Keratinocyte (primary cell): Measurements from ENCODE around the gene SUSD4. TPM values are rescaled to one million over a fixed set of nuclear protein-coding genes. Genes with fewer than 3 reads are reported as not detected.
A peak's percentile ranks its signal among the peaks of the same experiment; 100 is the strongest.

Experiments
- DNase-seq: peaks from one replicate; pipeline ENCODE4 v3.0.0-alpha.2; 2011; ENCODE audit warnings: low read depth, missing footprints, low spot score
- FAIRE-seq: peaks from 2 replicates; lab custom pipeline; 2011; peaks lifted over from hg19 to GRCh38; lab: Jason Lieb, UNC
- H2AFZ ChIP-seq: 2 replicates; pipeline ENCODE4 v1.6.0; 2012; ENCODE audit warnings: low read length, control low read depth, inconsistent platforms; ENCODE audit not compliant: control insufficient read depth
- H3K27ac ChIP-seq: 2 replicates; pipeline ENCODE4 v1.5.1; 2011; ENCODE audit warnings: low read length; ENCODE audit not compliant: control insufficient read depth, insufficient read depth
- H3K27me3 ChIP-seq: 3 replicates; pipeline ENCODE4 v1.6.0; 2011; ENCODE audit warnings: low read length; ENCODE audit not compliant: control insufficient read depth, insufficient read depth; ENCODE audit errors: extremely low read depth
- H3K36me3 ChIP-seq, 2 experiments: 2 replicates in 1 of 2; 3 replicates in 1 of 2; pipeline ENCODE4 v1.5.1; 2011; ENCODE audit warnings: low read length in 2 of 2, mild to moderate bottlenecking in 1 of 2; ENCODE audit not compliant: control insufficient read depth in 2 of 2, insufficient read depth in 2 of 2; ENCODE audit errors: extremely low read depth in 1 of 2
- H3K4me1 ChIP-seq: 3 replicates; pipeline ENCODE4 v1.5.1; 2011; ENCODE audit warnings: low read length; ENCODE audit not compliant: control insufficient read depth, insufficient read depth; ENCODE audit errors: extremely low read depth
- H3K4me2 ChIP-seq: 3 replicates; pipeline ENCODE4 v1.6.0; 2011; ENCODE audit warnings: low read depth, low read length; ENCODE audit not compliant: control insufficient read depth, insufficient read depth; ENCODE audit errors: extremely low read depth
- H3K4me3 ChIP-seq, 3 experiments: fragments of 200-600 bp in 1 of 3; sonication (generic) in 1 of 3; 2 replicates in 2 of 3; 3 replicates in 1 of 3; pipeline ENCODE4 v1.5.1; 2011 to 2016; ENCODE audit warnings: low read length in 3 of 3, mild to moderate bottlenecking in 3 of 3, control low read depth in 2 of 3, inconsistent platforms in 1 of 3, low read depth in 1 of 3, mixed read lengths in 1 of 3, mixed run types in 1 of 3, moderate library complexity in 1 of 3; ENCODE audit not compliant: control insufficient read depth in 2 of 3, insufficient read depth in 2 of 3; ENCODE audit errors: extremely low read depth in 1 of 3
- H3K79me2 ChIP-seq: 2 replicates; pipeline ENCODE4 v1.6.0; 2012; ENCODE audit warnings: low read length; ENCODE audit not compliant: control insufficient read depth, insufficient read depth
- H3K9ac ChIP-seq: 3 replicates; pipeline ENCODE4 v1.6.0; 2011; ENCODE audit warnings: low read length; ENCODE audit not compliant: control insufficient read depth, insufficient read depth; ENCODE audit errors: extremely low read depth
- H3K9me1 ChIP-seq: 3 replicates; pipeline ENCODE4 v1.6.0; 2011; ENCODE audit warnings: low read length; ENCODE audit not compliant: control insufficient read depth, insufficient read depth; ENCODE audit errors: extremely low read depth
- H3K9me3 ChIP-seq: 2 replicates; pipeline ENCODE4 v1.5.1; 2012; ENCODE audit warnings: low read depth, low read length; ENCODE audit not compliant: control insufficient read depth
- H4K20me1 ChIP-seq: 3 replicates; pipeline ENCODE4 v1.6.0; 2011; ENCODE audit warnings: low read length; ENCODE audit not compliant: control insufficient read depth, insufficient read depth; ENCODE audit errors: extremely low read depth
- EZH2 ChIP-seq: IDR thresholded peaks from one replicate; pipeline ENCODE4 v1.6.1; 2012; ENCODE audit warnings: inconsistent platforms, mild to moderate bottlenecking, low read length, moderate library complexity
- dilution Hi-C: fragments of 300-500 bp; cut with MboI; formaldehyde crosslinking; loops from one replicate; pipeline ENCODE4 v1.7.0; 2020; ENCODE audit warnings: low sequenced_read_pairs; ENCODE audit not compliant: extremely low pct_ligation_motif_present
- polyA minus RNA-seq, 3 experiments: library from RNA; depleted of rRNA, polyadenylated mRNA; stranded (reverse); fragments of >200 nt; gene quantifications; 1 replicate in 1 of 3; 2 replicates in 1 of 3; 3 replicates in 1 of 3; pipeline ENCODE4 v1.2.3, GENCODE V29; 2011
- polyA plus RNA-seq, 5 experiments: library from polyadenylated mRNA; depleted of rRNA in 3 of 5; stranded (reverse) in 3 of 5; stranded (forward) in 1 of 5; unstranded in 1 of 5; fragments of >200 nt; gene quantifications; 1 replicate in 1 of 5; 2 replicates in 3 of 5; 3 replicates in 1 of 5; pipeline versions ENCODE4 v1.2.1 to v1.2.3, GENCODE V29; 2011 to 2012; ENCODE audit warnings: missing spikeins in 2 of 5, low read depth in 1 of 5, low replicate concordance in 1 of 5
- TF ChIP-seq, protein P1 (sequence below), 3 experiments: IDR thresholded peaks in 1 of 3; conservative IDR thresholded peaks in 1 of 3; optimal IDR thresholded peaks in 1 of 3; 2 replicates in 2 of 3; 3 replicates in 1 of 3; pipeline versions ENCODE3 to v1.5.1; 2011; ENCODE audit warnings: low read length in 3 of 3, mild to moderate bottlenecking in 3 of 3, moderate library complexity in 2 of 3, control low read depth in 1 of 3, inconsistent platforms in 1 of 3; ENCODE audit not compliant: insufficient read depth in 2 of 3; ENCODE audit errors: extremely low read depth in 1 of 3

SUSD4 gene, protein sequence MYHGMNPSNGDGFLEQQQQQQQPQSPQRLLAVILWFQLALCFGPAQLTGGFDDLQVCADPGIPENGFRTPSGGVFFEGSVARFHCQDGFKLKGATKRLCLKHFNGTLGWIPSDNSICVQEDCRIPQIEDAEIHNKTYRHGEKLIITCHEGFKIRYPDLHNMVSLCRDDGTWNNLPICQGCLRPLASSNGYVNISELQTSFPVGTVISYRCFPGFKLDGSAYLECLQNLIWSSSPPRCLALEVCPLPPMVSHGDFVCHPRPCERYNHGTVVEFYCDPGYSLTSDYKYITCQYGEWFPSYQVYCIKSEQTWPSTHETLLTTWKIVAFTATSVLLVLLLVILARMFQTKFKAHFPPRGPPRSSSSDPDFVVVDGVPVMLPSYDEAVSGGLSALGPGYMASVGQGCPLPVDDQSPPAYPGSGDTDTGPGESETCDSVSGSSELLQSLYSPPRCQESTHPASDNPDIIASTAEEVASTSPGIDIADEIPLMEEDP
- 1.6 to 2.0 TPM (median 1.6 TPM) in 3 replicates for polyA plus RNA-seq
- polyA plus RNA-seq (2011; ENCODE audit: low read depth), result 0.67 TPM
- polyA plus RNA-seq (2011; cell fraction: cytosol; rRNA removed), result 0.73 and 0.94 TPM in 2 replicates
- 2.3 and 4.6 TPM in 2 replicates for polyA plus RNA-seq (2011; cell fraction: nucleus; rRNA removed)
- polyA plus RNA-seq (2012; ENCODE audit: low replicate concordance), result 0.83 and 1.3 TPM in 2 replicates
- 0.29 to 2.2 TPM (median 0.56 TPM) in 3 replicates for polyA minus RNA-seq
- not detected for polyA minus RNA-seq (2011; cell fraction: cytosol; rRNA and poly(A)+ RNA removed)
- polyA minus RNA-seq (2011; cell fraction: nucleus; rRNA and poly(A)+ RNA removed), result 0.70 and 1.7 TPM in 2 replicates

DNA sequence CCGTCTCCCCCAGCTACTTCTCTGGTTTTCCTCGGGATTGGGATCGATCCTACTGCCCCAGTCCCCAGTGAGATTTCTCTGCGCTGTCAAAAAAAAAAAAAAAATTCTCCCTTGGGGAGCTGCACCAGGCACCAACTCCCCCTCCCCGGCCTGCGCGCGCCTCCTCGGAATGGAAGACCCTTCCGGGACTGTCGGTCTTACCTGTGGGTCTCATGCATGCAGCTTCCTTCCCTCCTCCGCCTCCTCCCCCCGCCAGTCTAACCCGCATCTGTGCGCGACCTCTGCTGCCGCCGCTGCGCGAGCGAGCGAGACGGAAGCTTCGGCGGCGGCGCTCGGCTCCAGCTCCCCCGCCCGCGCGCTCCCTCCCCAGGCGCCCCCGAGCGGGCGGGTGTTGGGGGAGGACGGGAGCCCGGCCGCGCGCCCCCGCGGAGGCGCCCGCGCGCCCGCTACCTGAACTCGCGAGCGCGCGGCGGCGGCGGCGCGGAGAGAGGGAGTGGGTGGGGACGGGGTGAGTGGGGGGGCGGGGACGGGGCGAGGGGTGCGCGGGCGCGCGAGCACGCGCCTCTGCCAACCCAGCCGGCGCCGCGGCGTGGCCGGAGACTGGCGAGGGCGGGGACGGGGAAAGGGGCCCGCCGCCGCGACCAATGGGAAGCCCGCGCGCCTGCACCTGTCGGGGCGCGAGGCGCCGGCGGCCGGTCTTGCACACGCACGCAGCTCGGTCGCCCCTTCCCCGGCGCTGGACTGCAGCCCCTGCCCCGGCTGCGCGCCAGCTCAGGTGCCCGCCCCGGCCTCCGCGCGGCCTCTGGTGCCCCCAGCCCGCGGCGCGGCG lies at the start of gene SUSD4:
SUSD4 (minus strand) TSS at position 321 of the 829 bp plus-strand sequence. CDS start 751 bp downstream, outside the sequence.
- peak; percentile 6 for TF ChIP-seq EZH2
- TF ChIP-seq, protein P1, sequence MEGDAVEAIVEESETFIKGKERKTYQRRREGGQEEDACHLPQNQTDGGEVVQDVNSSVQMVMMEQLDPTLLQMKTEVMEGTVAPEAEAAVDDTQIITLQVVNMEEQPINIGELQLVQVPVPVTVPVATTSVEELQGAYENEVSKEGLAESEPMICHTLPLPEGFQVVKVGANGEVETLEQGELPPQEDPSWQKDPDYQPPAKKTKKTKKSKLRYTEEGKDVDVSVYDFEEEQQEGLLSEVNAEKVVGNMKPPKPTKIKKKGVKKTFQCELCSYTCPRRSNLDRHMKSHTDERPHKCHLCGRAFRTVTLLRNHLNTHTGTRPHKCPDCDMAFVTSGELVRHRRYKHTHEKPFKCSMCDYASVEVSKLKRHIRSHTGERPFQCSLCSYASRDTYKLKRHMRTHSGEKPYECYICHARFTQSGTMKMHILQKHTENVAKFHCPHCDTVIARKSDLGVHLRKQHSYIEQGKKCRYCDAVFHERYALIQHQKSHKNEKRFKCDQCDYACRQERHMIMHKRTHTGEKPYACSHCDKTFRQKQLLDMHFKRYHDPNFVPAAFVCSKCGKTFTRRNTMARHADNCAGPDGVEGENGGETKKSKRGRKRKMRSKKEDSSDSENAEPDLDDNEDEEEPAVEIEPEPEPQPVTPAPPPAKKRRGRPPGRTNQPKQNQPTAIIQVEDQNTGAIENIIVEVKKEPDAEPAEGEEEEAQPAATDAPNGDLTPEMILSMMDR (optimal IDR thresholded peaks at IDR 0.05 in 1 of 3, IDR thresholded peaks at IDR 0.05 in 1 of 3, conservative IDR thresholded peaks at IDR 0.05 in 1 of 3; ENCODE audit: extremely low read depth in 1 of 3, insufficient read depth in 2 of 3, low read length in 3 of 3), result no peak
- Histone ChIP-seq H3K36me3 (no peaks in the 10 kb centered on the region), H3K27ac (no peak within 1 kb of the TSS), H3K9ac (no peak within 1 kb of the TSS), H2AFZ (no peak within 1 kb of the TSS), H3K27me3 (peaks cover 36% of the 10 kb centered on the region), H3K9me3 (no peaks in the 10 kb centered on the region), H4K20me1 (no peaks in the 10 kb centered on the region), H3K9me1 (no peaks in the 10 kb centered on the region), H3K79me2 (no peaks in the 10 kb centered on the region), H3K4me3 (peak within 1 kb of the TSS in 2 of 3 experiments; percentile 38 to 51), H3K4me1 (peaks cover 7% of the 10 kb centered on the region), H3K4me2 (peak within 1 kb of the TSS; percentile 58)
- no peak for FAIRE-seq
- dilution Hi-C loops, result no loop called here
- DNase-seq, result no peak

DNA sequence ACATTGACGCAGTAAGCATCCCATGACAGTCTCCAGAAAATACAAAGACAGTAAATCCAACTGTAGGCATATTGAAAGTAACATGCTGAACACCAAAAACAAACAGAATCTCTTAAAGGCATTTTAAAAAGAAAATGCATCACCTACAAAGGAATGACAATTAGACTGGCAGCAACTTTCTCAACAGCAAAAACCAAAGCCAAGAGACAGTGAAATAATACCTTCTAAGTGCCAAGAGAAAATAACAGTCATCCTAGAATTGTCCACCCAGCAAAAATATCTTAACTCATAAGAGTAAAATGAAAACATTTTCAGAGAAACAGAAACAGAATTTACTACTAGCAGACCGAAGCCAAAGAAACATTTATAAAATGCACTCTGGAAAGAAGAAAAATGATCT lies 49.2 kb upstream of the SUSD4 start:
- Histone ChIP-seq H4K20me1 (no peaks in the 10 kb centered on the region), H3K79me2 (no peaks in the 10 kb centered on the region), H3K27me3 (no peaks in the 10 kb centered on the region), H2AFZ (no peak overlapping the region), H3K9me3 (no peaks in the 10 kb centered on the region), H3K9me1 (no peaks in the 10 kb centered on the region), H3K9ac (no peak overlapping the region), H3K4me2 (no peak overlapping the region), H3K36me3 (no peaks in the 10 kb centered on the region), H3K4me3 (no peak overlapping the region), H3K27ac (no peak overlapping the region), H3K4me1 (no peaks in the 10 kb centered on the region)
- dilution Hi-C loops, result no loop called here
- no peak for DNase-seq
- TF ChIP-seq, protein P1 (optimal IDR thresholded peaks at IDR 0.05 in 1 of 3, IDR thresholded peaks at IDR 0.05 in 1 of 3, conservative IDR thresholded peaks at IDR 0.05 in 1 of 3; ENCODE audit: extremely low read depth in 1 of 3, insufficient read depth in 2 of 3, low read length in 3 of 3), result no peak
- TF ChIP-seq EZH2, result no peak
- no peak for FAIRE-seq
